Ecto neural progenitor cell (in vitro differentiated cells): ENCODE data around the gene PFKFB3.
"Not testable (repeated sequence)": the region's sequence is repeated elsewhere in the genome, so short reads cannot be mapped to it uniquely, and the experiment has no call there.

ENCODE experiments used
- DNase-seq: peaks from one replicate; pipeline ENCODE4 v3.0.0-alpha.2; 2018; ENCODE audit warnings: low spot score

The PFKFB3 gene

GRCh38 chr10:6236349-6237198 is 33.8 kb downstream of the PFKFB3 start:
- DNase-seq = no peak

GRCh38 chr10:6237199-6237530 is 34.4 kb downstream of the PFKFB3 start:
- no peak for DNase-seq

GRCh38 chr10:6238587-6239212 is 36.0 kb downstream of the PFKFB3 start:
- DNase-seq = not testable (repeated sequence)

DNA sequence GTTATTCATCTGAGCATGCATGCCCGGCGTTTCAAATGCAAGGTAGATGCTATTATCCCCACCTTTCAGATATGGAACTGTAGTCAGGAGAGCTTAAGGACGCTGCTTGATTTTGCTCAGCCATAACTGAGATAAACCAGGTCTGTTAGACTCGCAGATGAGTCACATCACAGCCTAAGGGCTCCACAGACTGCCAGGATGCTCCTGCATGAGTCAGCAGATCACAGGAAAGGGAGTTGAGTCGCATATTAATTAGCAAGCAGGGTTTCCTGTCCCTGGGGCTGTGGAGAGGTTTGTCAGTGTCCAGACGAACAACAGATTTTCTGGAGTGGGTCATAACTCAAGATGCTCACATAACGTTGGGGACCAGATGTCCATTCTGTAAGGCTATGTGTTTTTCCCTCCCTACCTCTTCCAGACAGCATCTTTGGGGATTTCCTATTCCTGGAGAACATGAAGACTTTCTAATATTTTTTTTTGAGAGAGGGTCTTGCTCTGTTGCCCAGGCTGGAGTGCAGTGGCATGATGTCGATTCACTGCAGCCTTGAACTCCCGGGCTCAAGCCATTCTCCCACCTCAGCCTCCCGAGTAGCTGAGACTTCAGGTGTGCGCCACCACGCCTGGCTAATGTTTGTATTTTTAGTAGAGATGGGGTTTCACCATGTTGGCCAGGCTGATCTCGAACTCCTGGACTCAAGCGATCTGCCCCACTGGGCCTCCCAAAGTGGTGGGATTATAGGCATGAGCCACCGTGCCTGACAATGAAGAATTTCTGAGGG is 36.7 kb downstream of the PFKFB3 start:
- no peak for DNase-seq

DNA sequence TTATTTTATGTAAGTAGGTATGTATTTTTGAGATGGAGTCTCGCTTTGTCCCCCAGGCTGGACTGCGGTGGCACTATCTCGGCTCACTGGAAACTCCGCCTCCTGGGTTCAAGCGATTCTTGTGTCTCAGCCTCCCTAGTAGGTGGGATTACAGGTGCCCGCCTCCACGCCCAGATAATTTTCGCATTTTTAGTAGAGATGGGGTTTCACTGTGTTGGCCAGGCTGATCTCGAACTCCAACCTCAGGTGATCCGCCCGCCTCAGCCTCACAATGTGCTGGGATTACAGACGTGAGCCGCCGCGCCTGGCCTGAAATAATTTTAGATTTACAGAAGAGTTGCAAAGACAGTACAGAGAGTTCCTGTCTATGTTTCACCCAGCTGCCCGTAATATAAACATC is 37.5 kb downstream of the PFKFB3 start:
- no peak for DNase-seq

GRCh38 chr10:6242089-6242488 is 39.4 kb downstream of the PFKFB3 start:
- no peak for DNase-seq

- DNase-seq = no peak
Observed at GRCh38 chr10:6244510-6244909, 41.8 kb downstream of the PFKFB3 start.

GRCh38 chr10:6247041-6247712 is 44.4 kb downstream of the PFKFB3 start:
- no peak for DNase-seq

GRCh38 chr10:6248908-6249307 is 46.2 kb downstream of the PFKFB3 start:
- DNase-seq = not testable (repeated sequence)

- no peak for DNase-seq
Observed at GRCh38 chr10:6249698-6250097, 47.0 kb downstream of the PFKFB3 start.

DNA sequence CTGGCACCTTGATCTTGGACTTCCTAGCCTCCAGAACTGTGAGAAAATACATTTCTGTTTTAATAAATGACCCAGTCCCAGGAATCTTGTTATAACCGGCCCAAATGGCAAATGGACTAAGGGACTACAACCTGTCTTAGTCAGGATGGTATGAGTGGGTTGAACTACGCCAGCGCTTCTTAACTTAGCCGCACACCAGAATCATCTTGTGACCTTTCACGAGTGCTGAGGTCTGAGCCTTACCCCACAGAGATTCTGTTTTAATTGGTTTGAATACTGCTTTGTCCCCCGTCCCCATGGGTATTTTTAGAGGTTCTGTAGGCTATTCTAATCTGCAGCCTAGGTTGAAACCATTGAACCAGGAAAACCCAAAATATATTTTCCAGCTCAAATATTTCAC is 48.0 kb downstream of the PFKFB3 start:
- no peak for DNase-seq

DNA sequence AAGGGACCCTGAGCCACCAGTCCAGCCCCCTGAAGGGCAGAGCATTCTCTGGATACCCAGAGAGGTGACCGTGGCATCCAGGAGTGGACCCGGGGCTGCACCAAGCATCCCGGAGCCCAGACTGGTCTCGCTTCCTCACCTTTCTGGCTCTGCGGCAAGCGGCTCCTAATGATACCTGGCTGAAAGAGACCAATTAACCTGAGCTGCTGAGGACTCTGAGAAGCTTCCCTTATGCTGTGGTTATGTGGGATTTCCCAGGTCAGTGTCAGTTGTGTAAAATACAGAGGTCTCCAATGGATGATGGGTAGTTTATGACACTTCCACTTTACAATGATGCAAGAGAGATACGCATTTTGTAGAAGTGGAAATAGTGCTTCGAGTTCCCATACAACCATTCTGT is 51.5 kb downstream of the PFKFB3 start:
- no peak for DNase-seq

DNA sequence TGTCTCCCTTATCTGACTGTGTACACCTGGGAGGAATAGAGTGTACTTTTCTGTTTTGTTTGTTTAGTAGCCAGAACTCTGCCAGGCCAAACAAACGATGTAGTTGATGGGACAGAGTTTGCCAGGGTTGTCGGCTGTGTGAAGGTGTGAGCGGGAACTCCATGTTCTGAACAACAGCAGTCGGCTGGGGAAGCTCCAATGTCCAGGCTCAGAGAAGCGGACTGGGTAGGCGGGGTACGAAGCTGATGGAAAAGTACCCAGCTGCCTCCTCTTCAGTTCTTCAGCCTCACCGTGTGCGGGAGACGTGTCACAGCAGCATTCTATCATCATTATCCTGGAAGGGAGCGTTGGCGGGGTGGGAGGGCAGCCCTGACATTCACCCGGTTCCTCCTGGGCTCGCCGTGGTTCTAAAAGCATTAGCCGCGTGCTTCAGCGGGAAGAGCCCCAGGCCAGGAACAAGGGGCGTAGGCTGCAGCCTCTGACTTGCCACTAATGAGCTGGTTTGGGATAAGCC is 52.9 kb downstream of the PFKFB3 start:
- DNase-seq = no peak

- no peak for DNase-seq
Observed at GRCh38 chr10:6256439-6256838, 53.7 kb downstream of the PFKFB3 start.

GRCh38 chr10:6259153-6259552 is 56.4 kb downstream of the PFKFB3 start:
- DNase-seq = no peak

GRCh38 chr10:6260843-6261242 is 58.1 kb downstream of the PFKFB3 start:
- DNase-seq = no peak

DNA sequence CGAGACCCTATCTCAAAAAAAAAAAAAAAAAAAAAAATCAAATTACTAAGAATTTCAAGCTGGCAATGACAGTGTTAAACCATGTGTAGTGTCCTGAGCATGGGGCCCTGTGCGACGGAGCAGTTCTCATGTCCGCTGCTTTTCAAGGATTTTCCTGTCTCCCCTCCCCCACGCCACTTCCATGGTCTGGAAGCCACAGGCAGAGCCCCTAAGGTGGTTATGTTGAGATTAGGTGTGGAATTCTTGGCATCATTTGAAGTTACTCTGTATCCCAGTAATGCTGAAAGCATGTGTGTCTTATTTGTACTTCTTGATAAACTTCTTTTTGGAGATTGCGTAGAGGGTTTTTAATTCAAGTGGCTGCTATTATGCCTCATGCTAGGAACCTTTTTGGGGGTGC is 65.2 kb downstream of the PFKFB3 start:
- DNase-seq = no peak

DNA sequence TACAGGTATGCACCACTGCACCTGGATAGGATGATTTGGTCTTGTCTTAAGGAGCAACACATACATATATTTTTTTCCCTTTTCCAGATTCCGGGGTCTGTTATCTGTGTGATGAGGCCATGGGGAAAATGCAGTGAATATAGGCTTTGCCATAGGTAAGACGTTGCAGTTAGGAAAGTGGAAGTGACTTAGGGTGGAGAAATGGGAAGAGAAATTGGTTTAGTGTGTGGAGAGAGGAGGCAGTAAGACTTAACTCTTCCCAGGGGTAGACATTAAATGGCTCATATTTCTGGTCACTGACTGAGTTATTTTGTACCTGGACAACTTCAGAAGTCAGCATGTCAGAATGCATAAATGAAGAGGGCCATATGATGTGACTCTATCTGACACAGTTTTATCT is 66.7 kb downstream of the PFKFB3 start:
- DNase-seq = no peak

DNA sequence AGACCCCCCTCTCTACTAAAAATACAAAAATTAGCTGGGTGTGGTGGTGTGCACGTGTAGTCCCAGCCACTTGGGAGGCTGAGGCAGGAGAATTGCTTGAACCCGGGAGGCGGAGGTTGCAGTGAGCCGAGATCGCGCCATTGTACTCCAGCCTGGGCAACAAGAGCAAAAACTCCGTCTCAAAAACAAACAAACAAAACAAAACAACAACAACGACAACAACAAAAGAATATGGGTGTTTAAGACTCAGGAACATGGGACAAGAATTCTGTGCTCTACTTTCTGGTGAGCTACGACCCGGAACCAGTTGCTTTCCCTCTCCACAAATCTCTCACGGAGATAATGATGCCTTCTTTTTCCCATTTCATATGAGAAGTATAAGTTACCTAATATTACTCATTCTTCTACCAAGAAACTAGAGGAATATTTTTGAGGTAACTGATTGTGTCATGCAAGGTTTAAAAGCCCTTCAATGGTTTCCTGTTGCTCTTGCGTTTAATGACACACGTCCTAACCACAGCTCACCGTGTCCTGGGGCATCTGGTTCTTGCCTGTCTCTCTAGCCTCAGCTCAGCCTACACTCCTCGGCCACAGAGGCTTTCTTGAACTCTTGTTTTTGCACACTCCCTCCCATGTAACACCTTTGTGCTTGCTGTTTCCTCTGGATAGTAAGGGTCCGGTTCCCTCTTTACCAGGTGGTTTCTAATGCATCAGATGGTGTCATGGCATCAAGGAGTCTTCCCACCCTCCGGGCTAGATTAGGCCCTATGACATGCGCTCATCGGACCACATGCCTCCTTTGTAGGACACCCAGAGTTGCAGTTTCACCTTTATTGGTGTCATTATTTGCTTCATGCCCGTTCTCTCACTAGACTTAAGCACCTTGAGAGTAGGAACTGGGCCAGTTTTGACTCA is 67.5 kb downstream of the PFKFB3 start:
- no peak for DNase-seq

DNA sequence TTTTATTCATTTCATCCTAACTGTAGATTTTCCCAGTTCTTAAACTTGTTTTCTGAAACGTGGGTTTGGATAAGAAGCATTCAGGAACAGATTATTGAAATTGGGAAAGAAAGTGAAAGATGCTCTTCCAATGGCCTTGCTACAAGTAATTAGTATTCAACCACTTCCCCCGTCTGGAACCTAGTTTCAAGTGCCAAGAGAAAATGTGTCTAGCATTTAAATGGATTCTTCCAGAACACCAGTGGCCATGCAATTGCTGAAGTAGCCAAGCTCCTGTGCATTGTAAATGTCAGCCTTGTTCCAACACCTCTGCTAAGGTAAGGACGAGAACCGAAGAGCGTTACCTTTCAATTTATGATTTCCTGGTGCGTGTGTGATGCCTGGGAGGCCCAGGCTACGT is 68.2 kb downstream of the PFKFB3 start:
- DNase-seq = no peak

DNA sequence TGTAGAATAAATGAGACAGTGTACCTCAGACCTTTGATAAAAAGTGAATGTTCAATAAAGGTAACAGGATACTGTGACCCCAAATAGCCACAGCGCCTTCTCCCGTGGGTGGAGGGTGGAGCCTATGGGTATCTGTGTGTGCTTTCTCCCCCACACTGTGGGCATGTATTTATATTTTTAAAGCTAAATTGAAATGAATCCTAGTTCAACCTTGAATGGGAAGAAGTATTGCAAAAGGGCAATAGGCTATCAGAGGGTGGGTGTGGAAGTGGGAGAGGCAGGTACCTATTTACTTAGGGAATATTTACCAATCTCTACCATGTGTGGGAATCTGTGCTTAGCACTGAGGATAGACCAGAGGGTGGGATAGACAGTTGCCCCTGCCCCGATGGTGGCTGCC is 68.9 kb downstream of the PFKFB3 start:
- DNase-seq = no peak
